ELR (cell line): ENCODE measurements around the gene OAS2.
"Not testable (repeated sequence)": the region's sequence is repeated elsewhere in the genome, so short reads cannot be mapped to it uniquely, and the experiment has no call there.

Experiments
- DNase-seq: peaks from one replicate; pipeline ENCODE4 v3.0.0-alpha.2; 2015; ENCODE audit warnings: low read depth

The OAS2 gene

DNA sequence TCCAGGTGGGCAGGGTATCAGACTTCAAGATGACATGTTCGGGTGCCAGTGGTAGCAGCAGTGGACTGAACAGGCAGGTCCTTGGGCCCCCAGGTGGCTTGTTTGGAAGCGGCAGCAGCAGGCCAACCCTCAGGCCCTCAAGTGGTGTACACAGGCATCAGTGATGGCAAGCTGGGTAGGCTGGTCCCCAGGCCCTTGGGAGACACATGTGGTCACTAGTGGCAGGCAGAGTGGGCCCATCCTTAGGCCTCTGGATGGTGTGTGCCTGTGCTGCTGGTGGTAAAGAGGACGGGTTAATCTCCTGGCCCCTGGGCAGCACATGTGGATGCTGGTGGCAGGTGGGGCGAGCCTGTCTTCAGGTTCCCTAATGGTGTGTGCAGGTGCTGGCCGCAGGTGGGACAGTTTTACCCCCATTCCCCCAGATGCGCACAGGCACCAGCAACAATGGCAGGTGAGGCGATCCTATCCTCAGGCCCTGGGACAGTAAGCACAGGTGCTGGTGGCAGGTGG is 8.0 kb downstream of the OAS2 start:
- DNase-seq = no peak

DNA sequence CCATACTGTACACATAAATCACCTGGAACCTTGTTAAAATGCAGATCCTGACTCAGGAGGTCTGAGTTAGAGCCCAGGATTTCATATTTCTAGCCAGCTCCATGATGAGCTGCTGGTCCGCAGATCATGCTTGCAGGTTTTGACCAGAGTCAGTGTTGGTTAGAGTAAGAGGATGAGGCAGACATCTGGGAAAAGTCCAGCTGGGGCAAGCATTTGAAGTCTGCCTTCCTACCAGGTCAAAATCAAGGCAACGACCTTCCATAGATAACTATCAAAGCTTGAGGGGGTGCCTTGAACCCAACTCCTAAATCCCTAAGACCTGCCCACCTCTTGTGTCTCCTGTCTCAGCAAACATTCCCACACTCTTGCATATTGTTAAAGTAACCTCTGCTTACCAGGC is 9.2 kb downstream of the OAS2 start:
- DNase-seq = no peak

DNA sequence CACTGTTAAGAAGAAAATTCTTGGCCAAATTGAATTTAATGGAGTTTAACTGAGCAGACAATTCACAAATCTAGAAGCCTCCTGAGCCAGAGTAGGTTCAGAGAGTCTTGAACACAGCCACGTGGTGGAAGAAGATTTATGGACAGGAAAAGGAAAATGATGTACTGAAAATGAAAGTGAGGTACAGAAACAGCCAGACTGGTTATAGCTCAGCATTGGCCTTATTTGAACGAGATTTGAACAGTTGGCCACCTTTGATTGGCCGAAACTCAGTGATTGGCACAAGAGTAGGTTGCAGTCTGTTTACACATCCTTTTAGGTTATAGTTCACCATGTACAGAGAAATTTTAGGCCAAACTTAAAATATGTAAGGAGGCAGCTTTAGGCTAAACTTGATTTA is 9.9 kb downstream of the OAS2 start:
- no peak for DNase-seq

DNA sequence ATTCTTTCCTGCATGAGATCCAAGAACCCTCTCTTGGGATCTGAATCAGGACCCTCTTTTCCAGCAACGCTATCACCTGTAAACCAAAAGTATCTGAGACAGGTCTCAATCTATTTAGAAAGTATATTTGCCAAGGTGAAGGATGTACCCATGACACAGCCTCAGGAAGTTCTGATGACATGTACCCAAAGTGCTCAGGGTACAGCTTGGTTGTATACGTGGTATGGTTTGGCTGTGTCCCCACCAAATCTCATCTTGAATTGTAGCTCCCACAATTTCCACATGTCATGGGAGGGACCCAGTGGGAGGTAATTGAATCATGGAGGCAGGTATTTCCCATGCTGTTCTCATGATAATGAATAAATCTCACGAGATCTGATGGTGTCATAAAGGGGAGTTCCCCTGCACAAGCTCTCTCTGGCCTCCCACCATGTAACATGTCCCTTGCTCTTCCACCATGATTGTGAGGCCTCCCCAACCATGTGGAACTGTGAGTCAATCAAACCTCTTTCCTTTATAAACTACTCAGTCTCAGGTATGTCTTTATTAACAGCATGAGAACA is 10.6 kb downstream of the OAS2 start:
- DNase-seq = not testable (repeated sequence)

DNA sequence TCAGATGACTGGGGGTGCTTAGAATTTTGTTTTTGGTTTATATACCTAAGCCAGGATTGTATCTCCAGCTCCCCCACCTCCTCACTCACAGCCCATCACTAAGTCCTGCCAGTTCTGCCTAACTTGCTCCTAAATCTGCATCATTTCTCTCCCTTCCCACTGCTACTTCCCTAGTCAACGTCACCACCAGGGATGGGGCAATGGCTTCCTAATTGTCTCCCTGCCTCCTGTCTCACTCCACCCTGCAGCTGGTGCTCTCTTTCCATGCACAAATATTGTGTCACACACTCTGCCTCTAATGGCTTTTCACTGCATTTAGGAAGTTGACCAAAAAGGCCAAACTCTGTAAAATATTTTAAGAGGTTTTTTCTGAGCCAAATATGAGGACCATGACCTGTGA is 11.5 kb downstream of the OAS2 start:
- DNase-seq = no peak

DNA sequence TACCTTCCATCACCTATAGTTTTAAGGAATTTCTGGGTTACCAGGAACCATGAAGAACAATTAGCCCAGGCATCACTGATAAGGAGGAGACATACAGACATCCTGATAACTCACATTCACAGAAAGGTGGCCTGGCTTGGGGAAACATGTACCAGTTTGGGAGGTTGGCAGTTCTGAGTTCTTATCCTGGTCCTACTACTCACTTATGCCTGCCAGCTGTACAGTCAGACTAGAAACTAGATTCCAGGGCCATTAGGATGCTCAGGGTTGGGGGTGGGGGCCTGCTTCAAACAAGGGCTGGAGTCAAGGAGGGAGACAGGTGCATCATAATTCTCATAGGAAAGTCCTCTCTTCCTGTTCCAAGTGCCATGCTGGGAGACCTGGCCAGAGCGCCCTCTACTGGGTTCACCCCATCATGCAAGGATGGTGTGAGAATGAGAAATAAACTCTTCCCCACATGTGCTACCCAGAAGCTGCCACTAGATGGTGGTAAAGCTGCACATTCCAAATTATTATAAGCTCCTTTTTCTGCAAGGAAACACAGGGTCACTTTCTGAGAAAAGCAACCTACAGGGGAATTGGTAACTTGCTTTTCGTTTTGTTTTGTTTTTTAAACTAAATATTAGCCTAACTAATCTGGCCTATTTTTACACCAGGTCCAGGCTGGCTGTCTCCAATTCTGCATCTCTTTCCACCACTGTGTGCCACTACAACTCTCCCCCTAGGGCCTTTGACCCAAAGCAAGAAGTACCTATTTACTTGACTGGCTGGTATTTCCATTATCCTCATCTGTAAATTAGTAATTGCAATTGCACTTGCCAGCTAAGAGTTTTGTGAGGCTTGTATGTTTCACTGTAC is 14.5 kb downstream of the OAS2 start:
- DNase-seq = peak; percentile 81

DNA sequence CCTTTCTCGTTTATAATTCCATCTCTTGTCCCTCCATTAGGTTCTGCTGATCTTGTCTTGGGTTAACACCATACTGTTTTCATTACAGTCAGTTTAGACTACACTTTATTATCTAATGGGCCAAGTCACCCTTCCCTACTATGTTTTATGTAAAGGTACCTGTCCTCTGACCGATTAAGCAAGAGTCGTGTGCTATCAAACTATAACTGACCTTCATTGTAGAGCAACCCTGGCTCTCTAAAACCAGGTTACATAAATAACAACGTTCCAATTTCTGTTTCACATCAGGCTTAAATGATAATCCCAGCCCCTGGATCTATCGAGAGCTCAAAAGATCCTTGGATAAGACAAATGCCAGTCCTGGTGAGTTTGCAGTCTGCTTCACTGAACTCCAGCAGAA is 16.7 kb downstream of the OAS2 start:
- no peak for DNase-seq

DNA sequence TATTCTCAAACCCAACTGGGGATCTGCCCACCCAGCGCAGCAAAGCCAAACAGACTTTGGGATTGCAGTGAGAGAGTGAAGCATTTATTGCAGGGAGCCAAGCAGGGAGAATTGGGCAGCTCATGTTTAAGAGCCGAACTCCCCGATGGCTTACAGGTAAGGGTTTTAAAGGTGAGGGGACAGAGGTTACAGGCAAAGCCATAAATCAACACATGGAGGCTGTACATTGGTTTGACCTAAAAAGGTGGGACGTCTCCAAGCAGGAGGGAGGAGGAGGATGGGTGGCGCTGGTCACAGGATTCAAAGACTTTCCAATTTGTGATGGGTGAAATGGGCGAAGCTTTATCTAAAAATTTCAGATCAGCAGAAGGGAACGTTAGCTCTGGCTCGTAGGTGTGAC is 18.2 kb downstream of the OAS2 start:
- no peak for DNase-seq

DNA sequence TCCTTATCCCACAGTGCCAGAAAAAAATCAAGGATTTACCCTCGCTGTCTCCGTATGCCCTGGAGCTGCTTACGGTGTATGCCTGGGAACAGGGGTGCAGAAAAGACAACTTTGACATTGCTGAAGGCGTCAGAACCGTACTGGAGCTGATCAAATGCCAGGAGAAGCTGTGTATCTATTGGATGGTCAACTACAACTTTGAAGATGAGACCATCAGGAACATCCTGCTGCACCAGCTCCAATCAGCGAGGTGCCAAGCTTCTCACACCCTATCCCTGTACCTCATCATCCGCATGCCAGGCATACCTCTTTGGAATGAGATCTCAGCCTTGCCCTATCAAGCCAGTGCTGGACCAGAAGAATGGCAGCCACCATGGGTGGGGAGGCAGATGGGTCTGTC is 19.2 kb downstream of the OAS2 start:
- DNase-seq = no peak

DNA sequence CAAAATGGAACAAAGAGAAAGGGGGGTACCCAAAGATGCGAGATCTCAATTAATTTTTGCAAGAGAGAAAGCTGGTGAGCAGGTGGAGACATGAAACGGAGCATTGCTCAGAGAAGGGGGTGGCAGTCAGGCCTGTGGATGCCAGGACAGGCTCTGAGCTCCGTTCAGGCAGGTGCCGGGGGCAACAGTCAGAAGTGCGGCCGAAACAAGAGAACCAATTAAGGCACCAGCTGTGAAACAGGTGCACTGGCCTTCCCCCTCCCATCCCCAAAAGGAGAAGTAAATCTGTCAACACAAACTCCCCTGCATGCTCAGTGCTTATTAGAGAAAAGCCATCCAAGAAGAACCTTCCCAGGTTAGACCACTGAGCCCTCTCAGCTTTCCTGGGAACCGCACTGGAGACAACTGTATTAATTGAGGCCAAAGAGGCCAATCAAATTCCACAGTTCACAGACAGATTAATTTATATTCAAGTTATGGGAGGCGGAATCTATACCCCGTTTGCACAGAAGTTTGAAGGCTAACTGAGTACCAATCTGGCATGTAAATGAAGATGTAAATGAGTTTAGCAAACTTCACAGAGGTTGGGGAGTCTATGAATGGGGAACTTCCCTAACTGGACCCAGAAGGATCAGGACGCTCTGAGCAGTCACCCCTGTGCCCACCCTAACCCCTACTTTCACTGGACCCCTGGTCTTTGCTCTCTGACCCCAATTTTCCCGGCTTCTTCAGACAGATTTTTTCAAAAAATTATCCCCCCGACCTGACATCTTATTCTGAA is 20.9 kb downstream of the OAS2 start:
- no peak for DNase-seq

DNA sequence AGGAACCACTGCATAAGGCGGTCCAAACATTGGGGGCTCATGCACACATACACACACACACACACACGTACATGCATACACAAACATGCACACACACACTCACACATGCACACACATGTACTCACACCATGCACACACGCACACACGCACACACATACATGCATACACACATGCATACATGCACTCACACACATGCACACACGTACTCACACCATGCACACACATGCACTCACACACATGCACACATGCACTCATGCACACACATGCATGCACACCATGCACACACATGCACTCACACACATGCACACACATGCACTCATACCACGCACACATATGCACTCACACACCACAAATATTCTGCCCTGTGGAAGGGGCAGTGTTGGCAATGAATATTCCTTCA is 22.1 kb downstream of the OAS2 start:
- no peak for DNase-seq

DNA sequence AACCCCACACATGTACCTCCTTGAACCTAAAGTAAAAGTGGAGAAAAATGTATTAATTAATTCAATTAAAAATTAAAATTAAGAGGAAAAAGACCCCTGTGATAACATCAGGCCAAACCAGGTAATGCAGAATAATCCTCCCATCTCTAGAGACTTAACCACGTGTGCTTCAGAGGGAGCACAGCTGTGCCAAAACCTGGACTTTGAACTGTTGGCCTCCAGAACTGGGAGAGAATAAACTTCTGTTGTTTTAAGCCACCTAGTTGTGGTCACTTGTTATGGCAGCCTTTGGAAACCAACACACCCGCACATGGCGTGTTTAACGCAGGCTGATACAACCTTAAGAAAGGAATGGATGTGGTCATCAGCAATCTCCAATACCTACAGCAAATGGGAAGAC is 23.8 kb downstream of the OAS2 start:
- DNase-seq = no peak

DNA sequence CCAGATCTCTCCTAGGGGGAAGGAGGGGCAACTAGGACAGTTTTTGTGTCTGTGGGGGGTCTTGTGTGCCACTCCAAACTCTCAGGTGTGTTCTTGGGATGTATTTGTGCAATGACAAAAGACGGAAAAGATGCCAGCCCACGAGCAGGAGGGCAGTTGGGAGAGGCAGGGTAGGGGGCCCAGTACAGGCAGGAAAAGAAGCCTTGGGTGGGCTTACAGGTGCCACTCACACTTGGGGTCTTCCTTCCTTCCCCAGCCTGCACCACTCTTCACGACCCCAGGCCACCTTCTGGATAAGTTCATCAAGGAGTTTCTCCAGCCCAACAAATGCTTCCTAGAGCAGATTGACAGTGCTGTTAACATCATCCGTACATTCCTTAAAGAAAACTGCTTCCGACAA is 24.4 kb downstream of the OAS2 start:
- no peak for DNase-seq

DNA sequence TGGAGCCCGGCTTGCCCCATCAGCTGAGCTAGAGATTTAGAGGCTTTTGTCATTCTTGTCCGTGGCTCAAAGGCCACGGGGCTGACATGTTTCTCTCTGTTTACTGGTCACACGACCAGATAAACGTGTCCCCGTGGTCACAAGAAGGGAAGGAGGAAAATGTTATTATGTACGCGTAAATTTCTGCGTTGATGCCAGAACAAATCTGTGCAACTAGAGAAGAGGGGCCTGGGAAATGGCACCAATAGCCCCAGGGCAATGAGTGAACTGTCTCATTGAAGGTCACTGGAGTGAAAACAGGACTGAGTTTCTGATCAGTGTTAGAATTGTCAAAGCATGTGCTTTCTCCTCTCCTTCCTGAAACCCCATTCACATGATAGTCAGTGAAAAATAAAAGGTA is 25.3 kb downstream of the OAS2 start:
- DNase-seq = no peak

DNA sequence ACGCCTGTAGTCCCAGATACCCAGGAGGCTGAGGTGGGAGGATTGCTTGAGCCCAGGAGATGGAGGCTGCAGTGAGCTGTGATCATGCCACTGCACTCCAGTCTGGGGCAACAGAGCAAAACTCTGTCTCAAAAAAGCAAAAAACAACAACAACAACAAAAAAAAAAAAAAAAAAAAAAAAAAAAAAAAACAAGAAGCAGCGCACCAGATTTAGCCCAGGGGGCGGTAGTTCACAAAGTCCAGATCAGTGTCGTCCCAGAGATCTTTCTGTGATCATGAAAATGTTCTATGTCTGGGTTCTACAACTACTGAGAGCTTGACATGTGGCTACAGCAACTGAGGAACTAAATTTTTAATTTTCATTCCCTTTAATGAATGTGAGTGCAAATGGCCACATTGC is 27.4 kb downstream of the OAS2 start:
- DNase-seq = peak; percentile 63

DNA sequence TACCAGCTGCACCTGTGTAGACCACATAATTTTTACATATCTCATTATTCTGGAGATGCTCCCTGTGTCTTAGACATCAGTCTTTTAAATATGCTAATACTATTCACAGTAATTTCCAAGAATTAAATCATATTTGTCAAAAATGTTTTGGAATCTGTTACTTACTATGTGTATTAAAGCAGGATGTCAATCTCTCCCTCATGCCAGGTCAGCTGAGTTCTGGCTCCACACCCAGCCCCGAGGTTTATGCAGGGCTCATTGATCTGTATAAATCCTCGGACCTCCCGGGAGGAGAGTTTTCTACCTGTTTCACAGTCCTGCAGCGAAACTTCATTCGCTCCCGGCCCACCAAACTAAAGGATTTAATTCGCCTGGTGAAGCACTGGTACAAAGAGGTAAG is 27.9 kb downstream of the OAS2 start:
- no peak for DNase-seq

DNA sequence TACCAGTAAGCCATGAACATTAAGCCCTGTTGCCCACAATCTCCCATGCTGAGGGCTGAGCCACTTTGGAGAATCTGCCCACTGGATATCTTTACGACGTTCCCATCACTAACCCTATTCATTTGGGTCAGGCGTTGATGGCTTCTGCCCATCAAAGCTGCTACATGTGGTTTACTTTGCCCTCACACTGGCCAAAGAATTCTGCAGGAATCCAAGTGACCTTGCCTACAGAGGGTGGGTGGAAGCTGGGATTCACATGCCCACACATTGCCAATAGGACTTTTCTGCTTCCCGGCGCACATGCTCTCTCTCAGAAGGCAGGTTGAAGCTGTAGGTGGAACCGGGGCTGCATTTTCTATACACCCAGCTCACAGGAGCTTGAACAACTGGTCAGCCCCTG is 28.3 kb downstream of the OAS2 start:
- DNase-seq = no peak

DNA sequence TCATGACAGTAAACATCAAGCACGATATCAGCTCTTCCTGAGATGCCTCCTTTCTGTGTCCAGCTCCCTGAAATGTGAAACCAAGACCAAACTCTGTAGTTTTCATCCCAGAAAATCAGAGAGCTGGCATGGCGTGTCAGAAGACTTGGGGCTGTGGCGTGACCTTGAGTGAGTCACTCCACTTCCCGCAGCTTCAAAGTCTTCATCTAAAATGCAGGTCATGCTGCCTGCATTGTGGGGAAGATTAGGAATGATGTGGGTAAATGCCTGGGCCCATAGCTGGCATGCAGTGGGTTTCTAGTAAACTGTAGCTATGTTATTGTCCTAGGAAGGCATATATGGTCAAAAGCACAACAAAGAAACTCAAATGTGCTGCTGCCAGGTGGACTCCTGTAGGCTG is 28.8 kb downstream of the OAS2 start:
- peak; percentile 92 for DNase-seq

DNA sequence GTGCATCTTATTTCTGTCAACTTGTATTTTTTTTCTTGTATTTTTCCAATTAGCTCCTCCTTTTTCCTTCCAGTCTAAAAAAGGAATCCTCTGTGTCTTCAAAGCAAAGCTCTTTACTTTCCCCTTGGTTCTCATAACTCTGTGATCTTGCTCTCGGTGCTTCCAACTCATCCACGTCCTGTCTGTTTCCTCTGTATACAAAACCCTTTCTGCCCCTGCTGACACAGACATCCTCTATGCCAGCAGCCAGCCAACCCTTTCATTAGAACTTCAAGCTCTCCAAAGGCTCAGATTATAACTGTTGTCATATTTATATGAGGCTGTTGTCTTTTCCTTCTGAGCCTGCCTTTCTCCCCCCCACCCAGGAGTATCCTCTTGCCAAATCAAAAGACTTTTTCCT is 32.4 kb downstream of the OAS2 start:
- no peak for DNase-seq

DNA sequence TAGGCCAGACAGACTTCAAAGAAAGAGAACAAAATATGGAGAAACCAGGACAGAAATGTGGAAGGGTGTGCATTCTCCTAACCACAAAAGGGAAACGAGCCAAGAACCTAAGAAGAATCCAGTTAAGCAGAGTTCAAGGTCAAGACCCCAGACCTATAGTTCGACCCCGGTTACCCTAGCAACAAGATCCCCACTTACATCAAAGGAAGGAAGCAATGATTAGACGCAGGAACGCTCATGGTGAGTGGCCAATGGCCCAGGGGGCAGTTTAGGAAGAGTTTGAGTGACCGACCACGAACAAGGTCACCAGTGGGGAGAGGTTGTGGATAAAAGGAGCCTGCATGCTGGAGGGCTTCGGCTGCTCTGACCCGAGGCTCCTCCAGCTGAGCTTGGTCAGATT is 36.2 kb downstream of the OAS2 start:
- no peak for DNase-seq

DNA sequence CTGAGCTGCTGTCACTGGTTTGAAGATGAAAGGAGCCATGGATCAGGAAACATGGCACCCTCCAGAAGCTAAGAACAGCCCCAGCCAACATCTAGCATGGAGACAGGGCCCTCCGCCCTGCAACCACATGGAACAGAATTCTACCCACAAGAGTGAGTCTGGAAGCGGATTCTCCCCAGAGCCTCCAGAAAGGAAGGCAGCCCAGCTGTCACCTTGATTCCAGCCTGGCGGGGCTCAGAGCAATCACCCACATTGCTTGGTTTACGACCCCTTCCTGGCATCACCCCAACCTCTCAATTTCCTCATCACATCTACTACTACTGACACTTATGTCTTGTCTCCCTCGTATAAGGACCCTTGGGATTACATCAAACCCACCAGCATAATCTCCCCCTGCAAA is 38.5 kb downstream of the OAS2 start:
- no peak for DNase-seq

DNA sequence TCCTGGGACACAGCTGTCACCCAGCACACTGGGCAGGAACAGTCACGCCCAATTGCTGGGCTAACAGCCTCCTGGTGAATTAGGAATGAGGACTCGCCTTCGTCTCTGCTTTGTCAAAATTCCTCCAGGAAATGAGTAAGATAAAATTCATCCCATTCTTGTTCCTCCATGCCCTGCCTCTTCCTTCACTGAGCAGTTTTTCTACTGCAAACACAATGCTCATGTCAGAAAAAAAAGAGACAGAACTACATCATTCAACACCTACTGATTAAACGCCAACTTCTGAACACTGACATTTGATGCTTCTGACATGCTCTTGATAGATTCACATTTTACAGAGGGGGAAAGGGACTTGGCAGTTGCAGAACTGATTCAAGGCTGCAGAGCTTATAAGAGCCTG is 40.7 kb downstream of the OAS2 start:
- peak; percentile 61 for DNase-seq

DNA sequence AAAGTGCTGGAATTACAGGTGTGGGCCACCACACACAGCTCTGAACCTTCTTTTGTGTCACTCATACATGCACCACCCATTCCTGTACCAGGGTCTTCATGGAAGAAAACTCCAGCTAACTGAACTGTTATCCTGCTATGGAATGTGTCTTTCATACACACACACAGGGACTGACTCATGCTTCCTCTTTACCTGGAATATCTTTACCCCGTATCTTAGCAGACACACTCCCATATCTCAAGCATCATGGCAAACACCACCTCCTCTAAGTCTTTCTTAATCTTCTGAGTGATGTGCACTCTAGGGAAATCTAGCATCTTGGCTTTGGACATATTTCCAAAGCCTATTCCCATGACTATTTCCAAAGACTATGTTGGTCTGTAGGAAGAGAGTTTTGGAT is 43.2 kb downstream of the OAS2 start:
- no peak for DNase-seq
